ENCODE results near the gene SIRT3. TPM values are rescaled to one million over a fixed set of nuclear protein-coding genes. Genes with fewer than 3 reads are reported as not detected.
"Not testable (repeated sequence)": the region's sequence is repeated elsewhere in the genome, so short reads cannot be mapped to it uniquely, and the experiment has no call there.

SIRT3 gene
- polyA plus RNA-seq, 3 donors, result 23.6 to 27.6 (median 24.8) TPM

DNA sequence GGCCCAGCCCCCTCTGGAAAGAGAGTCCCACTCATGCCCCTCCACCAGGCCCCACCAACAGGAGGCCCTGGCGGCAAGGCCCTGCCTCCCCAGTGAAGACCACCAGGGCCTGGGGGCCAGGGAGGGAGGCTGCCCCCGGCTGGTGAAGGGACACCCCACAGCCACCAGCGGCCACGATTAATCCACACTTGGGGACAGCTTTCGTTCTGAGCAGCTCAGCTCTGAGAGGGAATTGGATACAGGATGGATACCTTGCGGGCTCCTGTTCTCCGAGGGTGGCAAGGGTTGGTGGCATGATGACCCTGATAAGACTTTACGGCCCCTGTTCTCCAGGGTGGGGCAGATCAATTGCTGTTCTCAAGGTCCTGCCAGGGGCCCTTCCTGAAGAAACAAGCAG, 35.2 kb upstream of the SIRT3 start:
- DNase-seq (ENCODE audit: low read depth in 3 of 3, low spot score in 2 of 3), result no peak

DNA sequence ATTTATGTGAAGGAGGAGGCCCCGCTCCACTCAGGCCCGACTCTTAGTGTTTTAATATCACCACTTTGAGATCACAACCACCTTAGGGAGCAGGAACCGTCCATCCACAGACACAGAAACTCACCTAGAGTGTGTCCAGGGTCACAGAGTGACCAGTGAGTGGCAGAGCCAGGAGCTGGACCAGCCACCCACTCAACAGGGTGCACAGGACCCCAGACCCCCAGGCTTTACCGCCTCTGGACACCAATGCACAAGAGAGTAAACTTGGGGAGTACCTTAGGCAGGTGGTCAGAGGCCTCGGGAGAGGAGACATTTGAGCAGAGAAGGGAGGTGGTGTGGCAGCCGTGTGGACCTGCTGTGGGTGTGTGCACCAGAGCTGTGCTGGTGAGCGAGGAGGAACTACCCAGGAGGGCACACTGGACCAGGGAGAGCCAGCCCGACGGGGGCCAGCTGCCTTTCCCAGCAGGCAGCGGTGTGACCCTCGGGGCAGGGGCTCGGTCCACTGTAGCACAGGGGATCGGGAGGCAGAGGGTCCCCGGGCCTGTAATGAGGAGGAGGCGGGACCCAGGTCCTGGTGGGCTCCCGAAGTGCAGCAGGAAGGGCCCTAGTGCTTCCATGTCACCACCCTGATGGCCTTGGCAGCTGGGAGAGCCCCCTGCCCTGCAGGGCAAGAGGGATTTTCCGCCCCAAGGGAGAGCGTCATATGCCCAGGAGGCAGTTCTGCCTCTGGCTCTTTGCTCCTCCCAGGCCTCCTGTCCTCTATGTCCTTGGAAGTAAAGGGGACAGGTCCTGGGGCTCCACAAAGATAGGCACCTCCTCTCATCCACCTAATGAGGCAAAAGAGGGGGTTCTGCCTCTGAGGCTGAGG, 34.5 kb upstream of the SIRT3 start:
- DNase-seq (ENCODE audit: low read depth in 3 of 3, low spot score in 2 of 3), result no peak

DNA sequence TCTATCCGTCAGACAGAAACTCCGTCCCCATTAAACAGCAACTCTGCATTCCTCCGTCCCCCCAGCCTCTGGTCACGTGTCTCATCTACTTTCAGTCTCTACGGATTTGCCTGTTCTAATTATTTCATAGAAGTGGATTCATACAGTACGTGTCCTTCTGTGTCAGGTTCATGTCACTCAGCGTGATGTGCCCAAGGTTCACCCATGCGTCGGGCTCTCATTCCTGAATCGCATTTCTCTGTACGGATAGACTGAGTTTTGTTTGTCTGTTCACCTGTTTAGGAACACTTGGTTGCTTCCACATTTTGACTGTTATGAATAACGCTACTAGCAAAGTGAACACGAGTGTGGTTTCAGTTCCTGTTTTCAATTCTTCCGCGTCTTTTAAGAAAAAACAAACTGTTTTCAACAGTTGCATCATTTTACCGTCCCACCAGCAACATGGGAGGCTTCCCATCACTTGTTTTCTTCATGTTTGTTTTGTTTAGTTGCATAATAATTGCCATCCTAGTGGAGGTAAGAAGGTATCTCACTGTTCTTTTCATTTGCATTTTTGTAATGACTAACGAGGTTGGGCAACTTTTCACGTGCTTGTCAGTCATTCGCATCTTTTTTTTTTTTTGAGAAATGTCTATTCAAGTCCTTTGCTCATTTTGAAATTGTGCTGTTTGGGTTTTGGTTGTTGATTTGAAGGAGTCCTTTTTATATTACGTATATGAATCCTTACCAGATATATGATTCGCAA, 33.2 kb upstream of the SIRT3 start:
- no peak for DNase-seq (ENCODE audit: low read depth in 3 of 3, low spot score in 2 of 3)

DNA sequence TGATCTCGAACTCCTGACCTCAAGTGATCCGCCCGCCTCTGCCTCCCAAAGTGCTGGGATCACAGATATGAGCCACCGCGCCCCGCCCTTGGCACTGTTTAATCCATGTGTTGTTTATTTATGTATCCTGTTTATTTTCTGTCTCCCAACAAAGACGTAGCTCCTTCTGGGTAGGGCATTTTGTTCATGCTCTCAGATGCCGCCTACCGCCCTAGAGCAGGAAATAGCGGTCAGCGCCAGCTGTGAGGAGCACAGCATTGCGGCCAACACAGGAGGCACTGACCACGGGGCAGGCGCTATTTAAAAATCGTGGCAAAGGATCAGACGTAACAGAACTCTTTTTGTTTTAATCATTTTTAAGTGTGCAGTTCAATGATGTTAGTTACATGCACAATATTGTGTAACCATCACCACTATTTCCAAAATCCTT, 32.6 kb upstream of the SIRT3 start:
- not testable (repeated sequence) for DNase-seq (ENCODE audit: low read depth in 3 of 3, low spot score in 2 of 3)

DNA sequence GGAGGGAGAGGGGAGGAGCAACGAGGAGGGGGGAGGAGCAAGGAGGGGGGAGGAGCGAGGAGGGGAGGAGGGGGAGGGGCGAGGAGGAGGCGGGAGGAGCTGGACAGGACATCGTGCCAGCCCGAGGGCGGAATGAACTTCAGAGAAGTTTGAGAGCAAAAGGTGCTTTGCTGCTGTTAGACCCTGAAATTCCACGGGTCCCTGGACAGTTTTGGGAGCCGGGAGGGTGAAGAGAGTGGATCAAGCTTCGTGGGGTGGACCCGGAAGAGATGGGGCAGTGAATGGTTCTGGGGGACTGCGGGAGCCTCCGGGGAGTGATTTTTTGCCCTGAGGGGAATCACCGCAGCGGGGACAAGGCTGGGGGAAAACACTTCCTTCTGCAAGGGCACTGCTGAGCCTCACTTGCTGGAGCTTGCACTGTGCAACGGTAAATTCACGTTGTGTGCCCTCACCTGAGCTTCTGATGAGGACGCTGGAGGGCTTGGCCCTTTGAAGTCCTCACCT, 31.4 kb upstream of the SIRT3 start:
- no peak for DNase-seq (ENCODE audit: low read depth in 3 of 3, low spot score in 2 of 3)

DNA sequence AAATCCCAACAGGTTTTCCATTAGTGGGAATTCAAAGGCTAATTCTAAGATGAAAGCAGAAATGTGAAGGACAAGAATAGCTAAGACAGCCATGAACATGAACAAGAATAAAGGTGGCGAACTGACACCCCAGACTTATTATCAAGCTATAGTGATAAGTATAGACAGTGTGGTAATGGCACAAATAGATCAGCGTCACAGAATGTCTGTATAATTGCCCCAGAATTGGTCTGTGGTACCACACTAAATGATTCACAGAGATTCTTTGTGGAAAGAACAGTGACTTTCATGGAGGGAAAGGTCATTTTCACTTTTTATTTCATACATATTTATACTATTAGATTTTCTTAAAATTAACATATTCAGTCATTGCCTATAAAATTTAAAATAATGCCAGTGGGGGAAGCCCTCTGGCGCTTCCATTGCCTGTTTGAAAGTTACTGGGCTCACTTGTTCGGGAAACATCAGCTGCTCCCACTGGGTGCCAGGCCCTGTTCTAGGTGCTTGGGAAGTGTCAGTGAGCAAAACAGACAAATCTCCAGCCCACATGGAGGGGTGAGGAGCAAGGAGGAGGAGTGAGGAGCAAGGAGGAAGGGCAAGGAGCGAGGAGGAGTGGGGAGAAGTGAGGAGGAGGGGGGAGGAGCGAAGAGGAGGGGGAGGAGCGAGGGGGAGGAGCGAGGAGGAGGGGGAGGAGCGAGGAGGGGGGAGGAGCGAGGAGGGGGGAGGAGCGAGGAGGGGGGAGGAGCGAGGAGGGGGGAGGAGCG, 30.7 kb upstream of the SIRT3 start:
- DNase-seq (ENCODE audit: low read depth in 3 of 3, low spot score in 2 of 3), result no peak

DNA sequence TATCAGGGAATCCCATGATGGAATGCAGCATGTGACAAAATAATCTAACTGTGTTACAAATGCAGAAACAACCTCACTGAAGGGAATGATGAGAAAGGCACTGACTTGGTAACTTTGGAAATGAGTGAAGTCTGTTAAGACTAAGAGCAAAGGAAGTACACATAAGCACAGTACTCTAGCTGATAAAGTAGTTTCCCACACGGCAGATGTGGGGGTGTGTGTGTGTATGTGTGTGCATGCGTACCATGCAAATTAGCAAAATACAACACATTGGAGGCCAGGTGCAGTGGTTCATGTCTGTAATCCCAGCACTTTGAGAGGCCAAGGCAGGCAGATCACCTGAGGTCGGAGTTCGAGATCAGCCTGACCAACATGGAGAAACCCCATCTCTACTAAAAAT, 25.5 kb upstream of the SIRT3 start:
- DNase-seq (ENCODE audit: low read depth in 3 of 3, low spot score in 2 of 3), result no peak

DNA sequence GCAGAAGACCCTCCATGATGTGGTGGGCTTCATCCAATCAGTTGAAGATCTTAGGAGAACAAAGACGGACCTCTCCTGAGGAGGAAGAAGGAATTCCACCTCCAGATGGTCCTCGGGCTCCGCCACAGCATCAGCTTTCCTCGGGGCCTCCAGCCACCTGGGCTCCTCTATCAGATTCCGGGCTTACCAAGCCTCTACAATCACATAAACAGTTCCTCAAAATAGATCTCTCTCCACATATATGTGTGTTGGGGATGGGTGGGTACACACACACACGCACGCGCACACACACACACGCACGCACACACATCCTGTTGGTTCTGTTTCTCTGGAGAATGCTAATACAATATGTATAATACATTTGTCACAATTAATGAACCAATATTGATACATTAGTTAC, 23.3 kb upstream of the SIRT3 start:
- DNase-seq (ENCODE audit: low read depth in 3 of 3, low spot score in 2 of 3), result no peak

DNA sequence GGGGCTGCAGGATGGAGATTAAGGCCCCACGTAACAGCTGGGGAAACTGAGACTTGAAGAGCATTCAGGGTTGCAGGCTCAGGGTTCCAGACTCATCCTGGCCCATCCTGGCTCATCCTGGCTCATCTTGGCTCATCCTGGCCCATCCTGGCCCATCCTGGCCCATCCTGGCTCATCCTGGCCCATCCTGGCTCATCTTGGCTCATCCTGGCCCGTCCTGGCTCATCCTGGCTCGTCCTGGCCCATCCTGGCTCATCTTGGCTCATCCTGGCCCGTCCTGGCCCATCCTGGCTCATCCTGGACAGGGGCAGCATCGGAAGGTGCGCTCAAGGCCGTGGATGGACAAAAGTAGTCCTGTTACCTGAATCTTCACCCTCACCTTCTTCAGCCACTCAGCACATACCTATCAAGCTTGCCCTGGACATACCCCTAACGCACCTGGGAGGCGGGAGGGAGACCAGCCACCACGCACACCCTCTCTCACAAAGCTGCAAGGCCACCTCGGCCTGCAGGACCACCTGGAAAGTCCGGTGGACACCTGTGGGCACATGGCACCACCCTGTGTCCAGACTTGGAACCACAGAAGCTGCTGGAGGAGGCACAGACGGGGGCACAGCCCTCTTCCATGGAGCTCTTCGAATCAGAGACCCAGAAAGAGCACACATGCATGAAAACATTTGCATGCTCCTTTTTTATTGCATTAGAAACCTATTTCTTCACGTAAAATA, 21.8 kb upstream of the SIRT3 start:
- no peak for DNase-seq (ENCODE audit: low read depth in 3 of 3, low spot score in 2 of 3)

DNA sequence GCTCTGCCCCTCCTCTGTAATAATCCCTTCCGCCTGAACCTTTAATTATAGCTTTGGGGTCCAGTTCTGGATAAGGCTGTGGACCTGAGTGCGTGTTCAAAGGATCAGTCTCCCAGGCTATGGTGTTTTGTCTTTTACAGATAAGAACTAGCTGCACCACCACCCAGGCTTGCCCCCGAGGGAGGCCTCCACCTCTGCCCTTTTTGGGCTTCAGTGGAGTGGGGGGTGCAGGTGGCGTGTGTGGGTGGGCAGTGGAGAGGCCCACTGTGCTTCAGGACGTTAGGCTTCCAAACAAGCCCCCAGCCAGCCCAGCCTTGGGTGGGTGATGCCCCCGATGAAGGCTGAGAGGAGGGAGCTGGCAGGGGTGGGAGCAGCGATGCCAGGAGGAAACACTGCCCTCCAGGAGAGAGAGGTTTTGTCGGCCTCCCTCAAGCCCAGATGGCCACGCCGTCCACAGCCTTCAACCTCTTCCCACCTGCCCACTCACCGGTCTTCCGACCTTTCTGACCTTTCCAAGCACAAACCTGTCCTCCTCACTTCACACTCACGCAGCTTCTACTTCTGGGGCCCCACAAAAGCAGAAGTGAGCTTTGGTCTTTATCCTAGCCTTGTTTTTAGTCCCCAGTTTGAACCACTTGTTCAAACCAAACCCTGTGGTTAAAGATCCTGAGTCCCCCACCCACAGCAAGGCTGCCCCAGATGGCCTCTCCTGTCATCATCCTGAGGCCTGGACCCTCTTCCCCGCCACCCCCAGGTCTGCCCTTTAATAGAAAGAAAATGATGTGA, 21.0 kb upstream of the SIRT3 start:
- DNase-seq (ENCODE audit: low read depth in 3 of 3, low spot score in 2 of 3), result no peak

DNA sequence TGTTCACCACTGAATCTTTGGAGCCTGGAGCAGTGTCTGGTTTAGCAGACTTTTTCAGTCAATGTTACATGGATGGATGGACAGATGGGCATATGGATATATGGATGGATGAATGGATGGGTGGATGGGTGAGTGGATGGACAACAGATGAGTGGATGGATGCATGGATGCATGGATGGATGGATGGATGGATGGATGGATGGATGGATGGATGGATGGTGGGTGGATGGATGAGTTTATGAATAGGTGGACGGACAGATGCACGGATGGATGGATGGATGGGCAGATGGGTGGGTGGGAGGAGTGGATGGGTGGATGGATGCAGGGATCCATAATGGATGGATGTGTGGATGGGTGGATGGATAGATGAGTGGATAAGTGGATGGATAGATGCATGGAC, 19.7 kb upstream of the SIRT3 start:
- no peak for DNase-seq (ENCODE audit: low read depth in 3 of 3, low spot score in 2 of 3)

DNA sequence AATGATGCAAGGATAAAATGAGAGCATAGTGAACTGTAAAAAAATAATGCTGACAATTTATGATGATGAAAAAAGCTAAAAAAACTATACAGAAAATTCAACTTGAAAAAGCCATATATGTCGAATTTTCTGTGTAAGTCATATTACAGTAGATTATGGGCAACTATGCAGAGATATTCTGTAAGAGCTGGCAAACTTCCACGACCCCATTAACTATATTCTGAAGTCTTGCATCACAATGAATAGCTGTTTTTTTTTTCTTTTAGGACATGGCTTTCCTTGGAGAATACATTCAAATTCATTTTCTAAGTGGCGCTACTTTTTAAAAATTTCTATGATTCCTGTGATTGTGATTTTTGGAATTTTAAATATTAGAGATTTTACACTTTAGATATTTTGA, 19.0 kb upstream of the SIRT3 start:
- no peak for DNase-seq (ENCODE audit: low read depth in 3 of 3, low spot score in 2 of 3)

DNA sequence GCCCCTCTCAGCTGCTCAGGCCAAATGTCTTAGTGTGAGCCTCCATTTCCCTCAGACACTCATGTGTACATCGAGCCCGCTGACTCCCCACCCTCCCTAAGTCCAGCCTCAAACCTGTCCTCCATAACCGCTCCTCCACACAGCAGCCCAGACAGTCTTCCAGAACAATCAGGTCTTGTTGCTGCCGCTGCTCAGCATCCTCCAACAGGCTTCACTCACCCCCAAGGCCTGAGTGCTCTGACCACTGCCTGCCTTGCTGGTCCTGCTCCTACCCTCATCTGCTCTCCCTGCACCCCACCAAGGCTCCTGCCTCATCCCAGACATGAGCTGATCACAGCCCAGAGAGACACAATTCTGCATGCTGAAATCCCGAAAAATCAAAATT, 17.7 kb upstream of the SIRT3 start:
- DNase-seq (ENCODE audit: low read depth in 3 of 3, low spot score in 2 of 3), result no peak

DNA sequence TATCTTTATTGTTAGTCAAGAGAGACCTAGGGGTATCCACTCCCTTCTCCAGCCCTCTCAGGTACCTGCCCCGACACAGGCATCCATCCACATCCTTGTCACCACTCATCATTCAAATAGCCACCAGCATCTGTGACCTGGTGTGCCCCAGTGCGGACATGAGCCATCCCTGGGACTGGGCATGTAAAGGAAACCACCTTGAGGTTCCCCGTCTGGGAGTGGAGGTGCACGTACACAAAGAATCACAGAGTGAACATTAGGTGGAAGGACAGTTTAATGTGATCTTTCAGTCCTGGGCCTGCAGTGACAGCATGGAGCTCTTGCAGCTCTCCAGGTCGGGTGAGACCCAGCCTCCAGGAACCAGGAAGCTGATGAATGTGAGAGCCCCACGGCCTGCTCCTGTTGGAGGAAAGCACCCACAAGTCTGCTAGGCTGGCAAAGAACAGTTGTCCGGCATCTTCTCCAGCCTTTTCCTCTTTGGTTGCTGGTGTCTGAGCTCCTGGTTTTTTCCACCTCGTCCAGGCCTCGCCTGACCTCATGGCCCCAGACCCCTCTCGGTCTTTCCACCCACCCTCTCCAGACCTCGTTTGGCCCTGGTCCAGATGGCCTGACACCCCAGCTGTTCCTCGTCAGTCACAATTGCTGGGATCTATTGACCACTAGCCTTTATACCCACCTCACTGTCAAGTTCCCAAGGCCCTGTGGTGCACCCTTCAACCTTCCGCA, 17.2 kb upstream of the SIRT3 start:
- no peak for DNase-seq (ENCODE audit: low read depth in 3 of 3, low spot score in 2 of 3)

DNA sequence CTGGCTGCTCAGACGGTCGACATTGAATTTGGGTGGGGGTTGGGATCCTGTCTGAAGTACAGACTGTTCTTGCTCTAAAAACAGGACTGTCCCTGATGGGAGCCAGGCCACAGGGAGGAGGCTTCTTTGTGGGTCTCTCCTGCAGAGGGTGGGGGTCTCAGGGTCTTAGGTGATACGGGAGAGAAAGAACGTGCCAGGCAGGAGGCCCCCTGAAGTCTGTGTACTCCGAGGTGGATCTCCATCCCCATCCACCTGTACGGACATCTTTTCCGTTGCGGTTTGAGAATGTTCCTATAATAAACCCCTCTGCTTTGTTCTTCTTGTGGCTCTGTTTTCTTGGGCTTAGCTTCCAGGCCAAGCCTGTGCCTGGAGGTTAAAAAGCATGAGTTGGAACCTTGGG, 16.5 kb upstream of the SIRT3 start:
- no peak for DNase-seq (ENCODE audit: low read depth in 3 of 3, low spot score in 2 of 3)

DNA sequence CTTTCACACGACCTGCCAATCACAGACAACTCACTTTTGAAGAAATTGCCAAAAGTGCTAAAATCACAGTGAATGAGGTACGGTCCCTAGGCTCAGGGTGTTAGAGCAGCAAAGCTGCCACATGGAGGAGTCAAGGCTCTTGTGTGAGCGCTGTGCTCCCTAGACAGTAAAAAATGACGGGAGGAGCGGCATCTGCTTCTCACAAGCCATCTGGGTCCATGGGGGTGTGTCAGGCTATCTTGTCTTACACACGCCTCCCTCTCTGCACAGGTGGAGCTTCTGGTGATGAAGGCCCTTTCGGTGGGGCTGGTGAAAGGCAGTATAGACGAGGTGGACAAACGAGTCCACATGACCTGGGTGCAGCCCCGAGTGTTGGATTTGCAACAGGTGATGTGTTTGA, 15.4 kb upstream of the SIRT3 start:
- no peak for DNase-seq (ENCODE audit: low read depth in 3 of 3, low spot score in 2 of 3)

DNA sequence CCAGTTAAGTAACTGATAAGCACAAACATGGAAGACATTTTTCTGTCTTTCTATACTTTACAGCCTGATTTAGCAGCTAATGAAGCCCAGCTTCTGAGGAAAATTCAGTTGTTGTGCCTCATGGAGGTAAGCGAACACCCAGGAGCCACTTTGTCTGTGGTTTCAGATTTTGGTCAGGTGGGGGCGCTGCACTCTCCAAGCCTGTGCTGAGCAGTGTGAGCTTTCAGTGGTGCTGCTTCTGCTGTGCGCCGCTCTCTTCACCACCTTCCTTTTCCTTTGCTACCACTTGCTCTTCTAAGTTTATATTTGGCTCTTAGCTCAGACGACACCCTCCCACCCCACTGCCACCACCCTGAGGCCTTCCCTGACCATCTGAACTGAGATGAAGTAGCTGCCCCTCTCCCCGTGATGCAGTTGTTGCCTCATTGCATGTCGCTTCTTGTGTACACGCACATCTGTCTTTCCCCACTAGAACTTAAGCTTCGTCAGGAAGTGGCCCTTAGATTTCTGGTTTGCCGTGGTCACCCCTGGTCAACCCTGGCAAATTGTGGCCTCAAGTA, 14.7 kb upstream of the SIRT3 start:
- DNase-seq (ENCODE audit: low read depth in 3 of 3, low spot score in 2 of 3), result peak in 1 of 3 donors; percentile 21

DNA sequence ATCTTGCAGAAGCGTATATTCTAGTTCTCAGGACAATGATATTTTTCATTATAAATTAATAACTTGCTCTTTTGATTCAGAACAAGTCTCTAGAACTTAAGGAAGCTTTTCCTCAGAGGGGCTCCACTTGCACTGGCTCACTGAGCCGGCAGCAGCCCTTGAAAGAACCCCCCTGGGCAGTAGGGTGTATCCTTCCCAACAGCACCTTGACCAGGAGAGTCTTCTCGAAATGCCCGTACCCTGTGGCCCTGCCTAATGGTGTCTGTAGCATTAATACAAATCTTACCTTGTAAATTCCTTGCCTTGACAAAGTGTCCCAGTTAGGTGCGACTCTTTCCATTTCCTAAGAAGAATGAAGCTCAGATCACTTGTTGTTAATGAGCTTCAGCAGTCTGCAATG, 14.1 kb upstream of the SIRT3 start:
- DNase-seq (ENCODE audit: low read depth in 3 of 3, low spot score in 2 of 3), result no peak

DNA sequence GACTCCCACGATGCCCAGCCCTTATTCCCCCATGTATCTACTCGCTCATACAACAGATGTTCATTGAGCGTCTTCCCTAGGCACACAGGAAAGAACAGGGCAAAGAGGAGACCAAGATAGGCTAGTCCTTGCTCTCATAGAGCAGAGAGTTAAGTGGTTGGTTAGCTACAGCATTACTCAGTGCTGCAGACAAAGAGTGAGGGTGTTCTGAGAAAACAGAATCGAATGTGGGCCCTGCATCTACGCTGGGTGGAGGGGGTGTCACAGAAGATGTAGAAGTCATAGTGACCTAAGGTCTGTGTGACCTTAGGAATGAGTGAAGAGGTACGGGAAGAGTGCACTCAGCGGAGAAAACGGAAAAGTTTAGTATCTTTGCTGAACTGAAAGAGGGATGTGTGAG, 12.9 kb upstream of the SIRT3 start:
- DNase-seq (ENCODE audit: low read depth in 3 of 3, low spot score in 2 of 3), result no peak
